Activated CD4-positive, CD25-positive, alpha-beta regulatory T cell treated with anti-CD3 and anti-CD28 coated beads, Interleukin-2, amount 50 U/mL, for 16 hours (primary cell): ENCODE results near the gene NT5C2.

Source experiments
- DNase-seq: peaks from one replicate; pipeline ENCODE4 v3.0.0-alpha.2; 2020; ENCODE audit warnings: low read depth, low spot score

Gene NT5C2

GRCh38 chr10:103062854-103063590 is 130.1 kb downstream of the NT5C2 start:
- DNase-seq = no peak

- no peak for DNase-seq
Measured at GRCh38 chr10:103060575-103060974, 132.5 kb downstream of the NT5C2 start.

GRCh38 chr10:103058034-103058433 is 135.0 kb downstream of the NT5C2 start:
- no peak for DNase-seq

GRCh38 chr10:103055105-103055504 is 138.0 kb downstream of the NT5C2 start:
- no peak for DNase-seq

- no peak for DNase-seq
Measured at GRCh38 chr10:103054621-103055020, 138.5 kb downstream of the NT5C2 start.

GRCh38 chr10:103053659-103054581 is 139.2 kb downstream of the NT5C2 start:
- peak; percentile 18 for DNase-seq

GRCh38 chr10:103049237-103049636 is 143.8 kb downstream of the NT5C2 start:
- no peak for DNase-seq

GRCh38 chr10:103047381-103047780 is 145.7 kb downstream of the NT5C2 start:
- no peak for DNase-seq

GRCh38 chr10:103045961-103046360 is 147.1 kb downstream of the NT5C2 start:
- DNase-seq = no peak

GRCh38 chr10:103044942-103045489 is 148.1 kb downstream of the NT5C2 start:
- no peak for DNase-seq

GRCh38 chr10:103042908-103043307 is 150.2 kb downstream of the NT5C2 start:
- no peak for DNase-seq

- no peak for DNase-seq
Measured at GRCh38 chr10:103042129-103042528, 150.9 kb downstream of the NT5C2 start.

GRCh38 chr10:103041391-103041790 is 151.7 kb downstream of the NT5C2 start:
- no peak for DNase-seq

- DNase-seq = no peak
Measured at GRCh38 chr10:103040418-103040817, 152.7 kb downstream of the NT5C2 start.

GRCh38 chr10:103038570-103038969 is 154.5 kb downstream of the NT5C2 start:
- DNase-seq = no peak
